HepG2 (cell line): ENCODE results near the gene LAMC1. TPM values are rescaled to one million over a fixed set of nuclear protein-coding genes. Genes with fewer than 3 reads are reported as not detected.

Experiments used
- ATAC-seq: fragments of 200-7000 bp; cut with Tn5 transposase; 3 replicates; pipeline ENCODE4 v1.9.1; 2020; ENCODE audit warnings: mild to moderate bottlenecking, moderate library complexity
- BruUV-seq: library from RNA; stranded (reverse); fragments of 400-500 nt; replicated peaks from 2 replicates; lab custom pipeline; 2021; lab: Mats Ljungman, UMichigan
- CTCF ChIA-PET: fragments of 300-600 bp; formaldehyde crosslinking; extraction: SDS; loops from one replicate; lab custom pipeline; 2021; ENCODE audit warnings: low total read pairs, inconsistent platforms, low intra/inter-chr PET ratio; lab: Yijun Ruan, JAX
- POLR2A ChIA-PET: fragments of 350-600 bp; sonication (Branson Sonifier 250); formaldehyde crosslinking; loops from one replicate; lab custom pipeline; 2020; ENCODE audit warnings: antibody characterized with exemption, inconsistent platforms; lab: Yijun Ruan, JAX
- DNase-seq: peaks from one replicate; pipeline ENCODE4 v3.0.0-alpha.2; 2015; ENCODE audit warnings: low spot score
- FAIRE-seq: peaks from 3 replicates; lab custom pipeline; 2011; peaks lifted over from hg19 to GRCh38; lab: Jason Lieb, UNC
- H2AFZ ChIP-seq: one replicate; pipeline ENCODE4 v1.6.1; 2011; ENCODE audit warnings: low read length, inconsistent platforms
- H3K27ac ChIP-seq: fragments of 300-600 bp; 3 replicates; pipeline ENCODE4 v1.8.0; 2011; ENCODE audit warnings: mixed run types, mild to moderate bottlenecking, mixed read lengths, low read length, inconsistent platforms; ENCODE audit not compliant: insufficient read depth; ENCODE audit errors: extremely low read length
- H3K27me3 ChIP-seq, 2 experiments: fragments of 200-600 bp in 1 of 2; 2 replicates in 1 of 2; 3 replicates in 1 of 2; pipeline versions ENCODE4 v1.6.0 to v1.8.0; 2011; ENCODE audit warnings: low read length in 2 of 2, mild to moderate bottlenecking in 2 of 2, moderate library complexity in 2 of 2, inconsistent platforms in 1 of 2; ENCODE audit not compliant: insufficient read depth in 2 of 2, control insufficient read depth in 1 of 2
- H3K36me3 ChIP-seq, 2 experiments: fragments of 200-600 bp in 1 of 2; replicated peaks in 1 of 2; 2 replicates in 1 of 2; 3 replicates in 1 of 2; pipeline versions ENCODE4 v1.5.1 to v1.8.0; 2011; ENCODE audit warnings: low read length in 2 of 2, inconsistent platforms in 1 of 2; ENCODE audit not compliant: insufficient read depth in 2 of 2, control insufficient read depth in 1 of 2
- H3K4me1 ChIP-seq: 2 replicates; pipeline ENCODE4 v1.5.1; 2012; ENCODE audit warnings: low read length, inconsistent platforms; ENCODE audit not compliant: insufficient read depth
- H3K4me2 ChIP-seq: 2 replicates; pipeline ENCODE4 v1.6.0; 2011; ENCODE audit warnings: low read depth, low read length, inconsistent platforms
- H3K4me3 ChIP-seq, 3 experiments: fragments of 200-600 bp in 1 of 3; sonication (generic), shearing (Covaris generic) in 1 of 3; replicated peaks in 1 of 3; 2 replicates each; pipeline ENCODE4 v1.5.1; 2011 to 2016; ENCODE audit warnings: low read length in 3 of 3, inconsistent platforms in 2 of 3, low read depth in 2 of 3, mild to moderate bottlenecking in 2 of 3, control low read depth in 1 of 3, mixed read lengths in 1 of 3; ENCODE audit not compliant: insufficient read depth in 1 of 3
- H3K79me2 ChIP-seq: one replicate; pipeline ENCODE4 v1.6.1; 2011; ENCODE audit warnings: low read length, inconsistent platforms; ENCODE audit not compliant: insufficient read depth
- H3K9ac ChIP-seq: 2 replicates; pipeline ENCODE4 v1.6.0; 2011; ENCODE audit warnings: mild to moderate bottlenecking, low read depth, low read length, inconsistent platforms; ENCODE audit not compliant: insufficient read depth
- H3K9me3 ChIP-seq: 2 replicates; pipeline ENCODE4 v1.5.1; 2012; ENCODE audit warnings: mild to moderate bottlenecking, low read length
- H4K20me1 ChIP-seq: 2 replicates; pipeline ENCODE4 v1.6.0; 2011; ENCODE audit warnings: inconsistent platforms, mild to moderate bottlenecking, low read length, moderate library complexity; ENCODE audit not compliant: insufficient read depth
- FIP1L1 ChIP-seq: fragments of 200-400 bp; formaldehyde crosslinking; IDR thresholded peaks from 2 replicates; pipeline ENCODE4 v1.6.1; 2018; ENCODE audit warnings: low read depth, mild to moderate bottlenecking, low read length, moderate library complexity, borderline replicate concordance; ENCODE audit not compliant: insufficient read depth
- KAT8 ChIP-seq: IDR thresholded peaks from 2 replicates; pipeline ENCODE4 v1.6.1; 2016; ENCODE audit warnings: missing genetic modification reagents, missing compliant biosample characterization
- KDM4B ChIP-seq: sonication (generic); formaldehyde crosslinking; IDR thresholded peaks from 2 replicates; pipeline ENCODE4 v1.4.0; 2020; ENCODE audit warnings: missing genetic modification reagents
- MAZ ChIP-seq, 2 experiments: sonication (generic) in 1 of 2; formaldehyde crosslinking in 1 of 2; IDR thresholded peaks; 2 replicates each; pipeline versions ENCODE4 v1.5.0 to v1.6.1; 2012 to 2020; ENCODE audit warnings: low read depth in 2 of 2, mild to moderate bottlenecking in 2 of 2, borderline replicate concordance in 1 of 2, improper control_type of control experiment in 1 of 2, low read length in 1 of 2, missing genetic modification reagents in 1 of 2, moderate library complexity in 1 of 2
- POLR2A ChIP-seq, 2 experiments: IDR thresholded peaks; 2 replicates each; pipeline ENCODE4 v1.6.1; 2011; ENCODE audit warnings: low read depth in 2 of 2, low read length in 2 of 2, mild to moderate bottlenecking in 1 of 2, moderate library complexity in 1 of 2; ENCODE audit not compliant: insufficient read depth in 1 of 2
- RXRB ChIP-seq: IDR thresholded peaks from 2 replicates; pipeline ENCODE4 v1.6.1; 2016; ENCODE audit warnings: borderline replicate concordance, missing genetic modification reagents, missing compliant biosample characterization
- SAP130 ChIP-seq: IDR thresholded peaks from 2 replicates; pipeline ENCODE4 v1.6.1; 2016; ENCODE audit warnings: low read depth
- ZNF343 ChIP-seq: sonication (generic); formaldehyde crosslinking; IDR thresholded peaks from 2 replicates; pipeline ENCODE4 v1.4.0; 2020; ENCODE audit warnings: mild to moderate bottlenecking, missing genetic modification reagents
- ZNF501 ChIP-seq: sonication (generic); formaldehyde crosslinking; IDR thresholded peaks from 2 replicates; pipeline ENCODE4 v1.5.1; 2020; ENCODE audit warnings: mild to moderate bottlenecking, moderate library complexity, missing genetic modification reagents
- ZNF652 ChIP-seq: IDR thresholded peaks from 2 replicates; pipeline ENCODE4 v1.6.1; 2016; ENCODE audit warnings: low read depth, borderline replicate concordance
- ZNF749 ChIP-seq: sonication (generic); formaldehyde crosslinking; IDR thresholded peaks from 2 replicates; pipeline ENCODE4 v1.8.0; 2022; ENCODE audit warnings: mild to moderate bottlenecking, missing genetic modification reagents, moderate library complexity, borderline replicate concordance
- WGBS: methylation state at CpG from one replicate; pipeline ENCODE4 v1.1.6; 2017; ENCODE audit warnings: low lambda C conversion rate; 5-methylcytosine and 5-hydroxymethylcytosine counted together
- in situ Hi-C: cut with HindIII; loops from 2 replicates; pipeline ENCODE4 v1.10.0; 2017; ENCODE audit warnings: low pct_unique_long_range_greater_than_20kb; ENCODE audit not compliant: extremely low pct_ligation_motif_present
- intact Hi-C: fragments of 100-400 bp; cut with micrococcal nuclease; formaldehyde crosslinking; loops from one replicate; pipeline ENCODE4 v1.10.0; 2022; ENCODE audit not compliant: unreplicated experiment
- polyA plus RNA-seq, 8 experiments: library from polyadenylated mRNA; depleted of rRNA in 3 of 8; stranded (reverse) in 7 of 8; unstranded in 1 of 8; fragments of >200 nt; fragmentation: Illumina TruSeq in 4 of 8; extraction: Trizol in 4 of 8; gene quantifications; 2 replicates each; pipeline versions ENCODE4 v1.2.1 to v1.2.3, GENCODE V29; 2011 to 2016; ENCODE audit warnings: low read depth in 4 of 8, missing spikeins in 1 of 8, mixed read lengths in 1 of 8; ENCODE audit not compliant: insufficient read depth in 1 of 8
- total RNA-seq, 5 experiments: library from RNA; depleted of rRNA; stranded (reverse); fragments of >200 nt; fragmentation: Illumina TruSeq; extraction: Trizol; gene quantifications; 2 replicates each; pipeline ENCODE4 v1.2.3, GENCODE V29; 2016; ENCODE audit warnings: low read depth in 1 of 5
- TF ChIP-seq, protein P1 (sequence below), 2 experiments: IDR thresholded peaks; 2 replicates each; pipeline ENCODE4 v1.6.1; 2011 to 2012; ENCODE audit warnings: low read length in 2 of 2, borderline replicate concordance in 1 of 2, low read depth in 1 of 2, mild to moderate bottlenecking in 1 of 2, moderate library complexity in 1 of 2

Gene LAMC1
- total and polyA plus RNA-seq, 2 of the 13 experiments (the other 11 are each of a cell fraction or from before 2014, with no cell fraction given) = 58.5 to 137 TPM

DNA sequence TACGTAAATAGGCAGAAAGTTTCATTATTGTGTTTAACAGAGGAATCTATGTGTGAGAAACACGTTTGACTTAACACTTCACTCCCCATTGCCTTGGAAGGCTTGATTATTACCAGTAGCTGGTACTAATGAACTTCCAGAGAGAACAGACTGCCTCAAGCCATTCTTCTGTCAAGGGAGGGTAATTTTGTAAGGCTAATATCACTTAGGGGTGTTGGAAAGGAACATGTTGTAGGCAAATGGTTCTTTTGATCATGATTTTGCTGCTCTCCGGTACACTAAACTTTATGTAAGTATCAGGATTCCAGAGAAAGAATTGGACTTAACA is 1.8 kb downstream of the LAMC1 start:
- Histone ChIP-seq H3K79me2 (peaks cover 59% of the 10 kb centered on the region), H3K27ac (peak overlapping the region; percentile 86), H2AFZ (no peak overlapping the region), H3K4me1 (peaks cover 65% of the 10 kb centered on the region), H3K9me3 (no peaks in the 10 kb centered on the region), H3K27me3 (no peaks in the 10 kb centered on the region), H3K4me3 (peak overlapping the region; percentile 81 to 95 (median 90); a peak in 5 of 6 replicates), H3K9ac (peak overlapping the region; percentile 84), H3K4me2 (peak overlapping the region; percentile 85), H4K20me1 (no peaks in the 10 kb centered on the region), H3K36me3 (no peaks in the 10 kb centered on the region)
- ATAC-seq (no peak), FAIRE-seq (no peak), DNase-seq (no peak)
- intact Hi-C loops (loop anchor here (2.0 kb wide), 1 partner anchor 64 kb away; no protein-coding TSS in a partner anchor), in situ Hi-C loops (no loop called here)
- no TSS peak for BruUV-seq
- CTCF ChIA-PET = interaction anchor here (2.3 kb wide), 1 partner anchor 63 kb away, joined by 10 read pairs; no protein-coding TSS in a partner anchor
- POLR2A ChIA-PET = no interaction called here
- 10% methylated on average over 3 of the region's 3 CpGs for WGBS
- TF ChIP-seq SAP130 (0 out of 2 replicates have a peak, but pooled peaks have one; percentile 23), ZNF652 (CRISPR knock-in tag) (0 out of 2 replicates have a peak, but pooled peaks have one; percentile 41), POLR2A (IDR thresholded peaks at IDR 0.05; ENCODE audit: insufficient read depth in 1 of 2, low read depth in 2 of 2, low read length in 2 of 2) (no peak), MAZ (IDR thresholded peaks at IDR 0.05; ENCODE audit: borderline replicate concordance, low read depth, low read length) (no peak), MAZ (CRISPR knock-in tag; IDR thresholded peaks at IDR 0.05; ENCODE audit: low read depth) (0 out of 2 replicates have a peak, but pooled peaks have one; percentile 9)

DNA sequence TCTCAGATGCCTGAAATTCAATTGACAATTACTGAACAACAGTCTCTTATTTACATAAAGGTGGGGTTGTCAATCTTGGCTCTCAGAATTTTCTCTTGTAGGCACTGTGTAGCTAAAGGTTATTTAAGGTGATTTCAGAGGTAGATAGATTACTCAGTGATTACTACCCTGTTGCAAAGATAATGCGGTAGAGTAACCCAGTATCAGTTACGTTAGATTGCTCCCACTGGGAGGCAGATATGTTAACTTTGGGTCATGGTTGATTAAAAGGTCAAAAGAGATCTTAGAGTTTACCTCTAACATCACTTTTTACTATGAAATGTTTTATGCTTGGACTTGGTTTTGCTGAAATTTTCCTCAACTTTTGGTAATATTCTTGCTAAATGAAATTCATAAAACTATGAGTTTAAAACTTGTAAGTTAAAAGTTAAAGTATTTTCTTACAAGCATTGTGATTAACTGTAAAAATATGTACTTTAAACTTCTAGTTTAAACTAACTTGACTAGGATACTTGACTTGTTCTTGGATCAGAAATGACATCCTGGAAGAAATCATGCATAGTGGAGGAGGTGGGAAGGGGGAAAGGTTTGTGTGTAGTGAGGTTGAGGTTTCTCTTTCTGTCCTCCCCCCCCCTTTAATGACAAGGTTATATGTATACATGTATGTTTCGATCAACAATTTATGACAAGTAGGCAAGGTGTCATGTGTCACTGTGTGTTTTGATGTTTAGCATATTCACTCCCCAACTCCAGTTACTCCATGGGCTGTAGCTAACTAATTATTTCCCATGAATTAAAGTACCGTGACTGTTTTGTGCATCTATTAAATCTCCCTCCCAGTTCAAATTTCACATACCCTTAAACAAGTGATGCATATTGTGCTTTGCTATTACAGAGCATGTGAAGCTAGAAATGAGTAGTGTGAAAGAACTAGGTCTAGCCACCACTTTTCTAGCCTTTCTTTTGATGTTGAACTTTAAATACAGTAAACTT is 2.9 kb downstream of the LAMC1 start:
- Histone ChIP-seq H3K36me3 (no peaks in the 10 kb centered on the region), H4K20me1 (no peaks in the 10 kb centered on the region), H3K27me3 (no peaks in the 10 kb centered on the region), H3K4me1 (peaks cover 75% of the 10 kb centered on the region), H3K4me2 (peak overlapping the region; percentile 85), H3K9me3 (no peaks in the 10 kb centered on the region), H2AFZ (no peak overlapping the region), H3K4me3 (peak overlapping the region; percentile 81 to 95 (median 90); a peak in 5 of 6 replicates), H3K27ac (no peak overlapping the region), H3K79me2 (peaks cover 70% of the 10 kb centered on the region), H3K9ac (peak overlapping the region; percentile 84; the same call in 1 of the 2 replicates)
- ATAC-seq (no peak), FAIRE-seq (peak; percentile 12), DNase-seq (peak; percentile 41)
- intact Hi-C loops = loop anchor here (2.0 kb wide), 1 partner anchor 63 kb away; no protein-coding TSS in a partner anchor
- no TSS peak for BruUV-seq
- WGBS = 40% methylated on average over 4 of the region's 4 CpGs
- in situ Hi-C loops = no loop called here
- POLR2A ChIA-PET = no interaction called here
- CTCF ChIA-PET = no interaction called here
- TF ChIP-seq ZNF343 (no peak), KAT8 (CRISPR knock-in tag) (0 out of 2 replicates have a peak, but pooled peaks have one; percentile 20), KDM4B (CRISPR knock-in tag) (no peak), ZNF501 (CRISPR knock-in tag) (no peak), RXRB (CRISPR knock-in tag) (peak; percentile 72), FIP1L1 (no peak), ZNF749 (no peak)
- TF ChIP-seq, protein P1, sequence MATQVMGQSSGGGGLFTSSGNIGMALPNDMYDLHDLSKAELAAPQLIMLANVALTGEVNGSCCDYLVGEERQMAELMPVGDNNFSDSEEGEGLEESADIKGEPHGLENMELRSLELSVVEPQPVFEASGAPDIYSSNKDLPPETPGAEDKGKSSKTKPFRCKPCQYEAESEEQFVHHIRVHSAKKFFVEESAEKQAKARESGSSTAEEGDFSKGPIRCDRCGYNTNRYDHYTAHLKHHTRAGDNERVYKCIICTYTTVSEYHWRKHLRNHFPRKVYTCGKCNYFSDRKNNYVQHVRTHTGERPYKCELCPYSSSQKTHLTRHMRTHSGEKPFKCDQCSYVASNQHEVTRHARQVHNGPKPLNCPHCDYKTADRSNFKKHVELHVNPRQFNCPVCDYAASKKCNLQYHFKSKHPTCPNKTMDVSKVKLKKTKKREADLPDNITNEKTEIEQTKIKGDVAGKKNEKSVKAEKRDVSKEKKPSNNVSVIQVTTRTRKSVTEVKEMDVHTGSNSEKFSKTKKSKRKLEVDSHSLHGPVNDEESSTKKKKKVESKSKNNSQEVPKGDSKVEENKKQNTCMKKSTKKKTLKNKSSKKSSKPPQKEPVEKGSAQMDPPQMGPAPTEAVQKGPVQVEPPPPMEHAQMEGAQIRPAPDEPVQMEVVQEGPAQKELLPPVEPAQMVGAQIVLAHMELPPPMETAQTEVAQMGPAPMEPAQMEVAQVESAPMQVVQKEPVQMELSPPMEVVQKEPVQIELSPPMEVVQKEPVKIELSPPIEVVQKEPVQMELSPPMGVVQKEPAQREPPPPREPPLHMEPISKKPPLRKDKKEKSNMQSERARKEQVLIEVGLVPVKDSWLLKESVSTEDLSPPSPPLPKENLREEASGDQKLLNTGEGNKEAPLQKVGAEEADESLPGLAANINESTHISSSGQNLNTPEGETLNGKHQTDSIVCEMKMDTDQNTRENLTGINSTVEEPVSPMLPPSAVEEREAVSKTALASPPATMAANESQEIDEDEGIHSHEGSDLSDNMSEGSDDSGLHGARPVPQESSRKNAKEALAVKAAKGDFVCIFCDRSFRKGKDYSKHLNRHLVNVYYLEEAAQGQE (IDR thresholded peaks at IDR 0.05; ENCODE audit: borderline replicate concordance in 1 of 2, low read depth in 1 of 2, low read length in 2 of 2) = no peak
